C4-2B (cell line): Measurements from ENCODE around the gene SLC9B2.

Source experiments
- H3K27ac ChIP-seq: fragments of 450-650 bp; 2 replicates; pipeline ENCODE4 v1.5.1; 2017
- ZFX ChIP-seq: fragments of 450-650 bp; IDR thresholded peaks from 2 replicates; pipeline ENCODE4 v1.6.1; 2017
- TF ChIP-seq, protein P1 (sequence below): fragments of 450-650 bp; conservative IDR thresholded peaks from 2 replicates; pipeline ENCODE4 v1.5.1; 2017; ENCODE audit warnings: mild to moderate bottlenecking

The SLC9B2 gene

DNA sequence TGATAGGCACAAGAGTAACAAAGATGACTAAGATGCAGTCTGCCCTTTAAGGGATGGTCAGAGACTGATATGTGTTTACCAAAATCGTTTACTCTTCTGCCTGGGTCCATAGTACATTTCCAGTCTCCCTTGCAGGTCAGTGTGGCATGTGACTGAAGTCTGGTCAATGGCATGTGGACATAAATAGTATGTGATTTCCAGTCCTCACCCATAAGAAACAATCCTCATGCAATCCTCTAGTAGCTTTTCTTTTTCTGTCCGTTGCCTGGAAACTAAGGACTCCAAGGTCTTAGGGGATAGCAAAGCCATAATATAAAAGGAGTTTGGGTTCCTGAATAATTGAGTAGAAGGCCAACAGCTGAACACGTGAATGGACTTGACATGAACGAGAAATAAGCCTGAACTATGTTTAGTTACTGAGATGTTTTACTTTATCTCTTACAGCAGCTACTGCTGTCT is 1.1 kb downstream of the SLC9B2 start:
- no peak for TF ChIP-seq ZFX
- TF ChIP-seq, protein P1, sequence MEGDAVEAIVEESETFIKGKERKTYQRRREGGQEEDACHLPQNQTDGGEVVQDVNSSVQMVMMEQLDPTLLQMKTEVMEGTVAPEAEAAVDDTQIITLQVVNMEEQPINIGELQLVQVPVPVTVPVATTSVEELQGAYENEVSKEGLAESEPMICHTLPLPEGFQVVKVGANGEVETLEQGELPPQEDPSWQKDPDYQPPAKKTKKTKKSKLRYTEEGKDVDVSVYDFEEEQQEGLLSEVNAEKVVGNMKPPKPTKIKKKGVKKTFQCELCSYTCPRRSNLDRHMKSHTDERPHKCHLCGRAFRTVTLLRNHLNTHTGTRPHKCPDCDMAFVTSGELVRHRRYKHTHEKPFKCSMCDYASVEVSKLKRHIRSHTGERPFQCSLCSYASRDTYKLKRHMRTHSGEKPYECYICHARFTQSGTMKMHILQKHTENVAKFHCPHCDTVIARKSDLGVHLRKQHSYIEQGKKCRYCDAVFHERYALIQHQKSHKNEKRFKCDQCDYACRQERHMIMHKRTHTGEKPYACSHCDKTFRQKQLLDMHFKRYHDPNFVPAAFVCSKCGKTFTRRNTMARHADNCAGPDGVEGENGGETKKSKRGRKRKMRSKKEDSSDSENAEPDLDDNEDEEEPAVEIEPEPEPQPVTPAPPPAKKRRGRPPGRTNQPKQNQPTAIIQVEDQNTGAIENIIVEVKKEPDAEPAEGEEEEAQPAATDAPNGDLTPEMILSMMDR = no peak
- no peak overlapping the region; the same call in 1 of the 2 replicates for H3K27ac ChIP-seq

DNA sequence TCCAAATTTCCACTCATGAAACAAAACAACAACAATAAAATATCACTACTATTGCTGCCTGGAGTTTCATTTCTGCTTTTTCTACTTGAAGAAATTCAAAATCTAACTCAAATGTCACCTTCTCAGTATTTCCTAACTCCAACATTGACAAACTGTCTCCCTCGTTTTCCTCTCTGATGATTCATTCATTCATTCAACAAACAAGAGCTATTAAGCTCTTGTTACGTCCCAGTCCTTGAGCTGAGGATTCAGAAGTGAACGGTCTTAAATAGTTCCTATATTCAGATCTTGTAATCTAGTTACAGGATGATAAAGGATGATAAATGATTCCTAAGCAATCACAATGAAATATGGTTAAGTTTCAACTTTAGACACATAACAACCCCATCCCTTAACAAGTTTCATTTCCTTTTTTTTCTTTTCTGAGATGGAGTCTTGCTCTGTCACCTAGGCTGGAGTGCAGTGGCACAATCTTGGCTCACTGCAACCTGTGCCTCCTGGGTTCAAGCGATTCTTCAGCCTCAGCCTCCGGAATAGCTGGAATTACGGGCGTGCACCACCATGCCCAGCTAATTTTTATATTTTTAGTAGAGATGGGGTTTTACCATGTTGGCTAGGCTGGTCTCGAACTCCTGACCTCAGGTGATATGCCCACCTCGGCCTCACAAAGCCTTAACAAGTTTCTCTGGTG is 1.7 kb downstream of the SLC9B2 start:
- TF ChIP-seq, protein P1 = no peak
- TF ChIP-seq ZFX = no peak
- H3K27ac ChIP-seq = no peak overlapping the region

DNA sequence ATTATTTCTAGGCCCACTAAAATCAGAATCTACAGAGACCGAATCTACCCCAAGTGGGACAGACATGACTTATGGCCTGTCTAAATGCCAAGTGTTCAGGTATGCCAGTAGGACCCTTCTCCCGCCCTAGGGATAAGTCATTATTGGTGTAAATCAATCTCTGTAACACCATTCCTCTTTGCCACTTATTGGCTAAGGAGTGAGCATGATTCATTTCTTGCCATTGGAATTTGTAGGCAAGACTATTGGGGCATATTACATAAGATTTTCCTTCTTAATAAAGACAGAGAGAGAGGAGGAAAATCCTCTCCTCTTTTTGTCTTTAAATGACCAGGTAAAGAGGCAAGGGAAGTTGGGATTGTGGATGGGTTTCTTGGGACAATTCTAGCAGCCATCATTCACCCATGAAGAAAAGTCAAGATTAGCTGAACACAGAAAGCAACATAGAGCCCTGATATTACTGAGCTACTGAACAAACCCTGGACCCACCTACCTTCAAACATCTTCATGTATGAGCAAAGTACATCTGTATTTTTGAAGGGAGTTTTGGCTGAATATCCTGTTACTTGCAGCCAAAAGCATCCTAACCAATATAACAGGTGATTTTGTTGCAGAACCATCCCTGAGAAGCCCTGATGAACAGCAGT is 2.6 kb downstream of the SLC9B2 start:
- TF ChIP-seq, protein P1 = no peak
- no peak for TF ChIP-seq ZFX
- H3K27ac ChIP-seq = no peak overlapping the region

DNA sequence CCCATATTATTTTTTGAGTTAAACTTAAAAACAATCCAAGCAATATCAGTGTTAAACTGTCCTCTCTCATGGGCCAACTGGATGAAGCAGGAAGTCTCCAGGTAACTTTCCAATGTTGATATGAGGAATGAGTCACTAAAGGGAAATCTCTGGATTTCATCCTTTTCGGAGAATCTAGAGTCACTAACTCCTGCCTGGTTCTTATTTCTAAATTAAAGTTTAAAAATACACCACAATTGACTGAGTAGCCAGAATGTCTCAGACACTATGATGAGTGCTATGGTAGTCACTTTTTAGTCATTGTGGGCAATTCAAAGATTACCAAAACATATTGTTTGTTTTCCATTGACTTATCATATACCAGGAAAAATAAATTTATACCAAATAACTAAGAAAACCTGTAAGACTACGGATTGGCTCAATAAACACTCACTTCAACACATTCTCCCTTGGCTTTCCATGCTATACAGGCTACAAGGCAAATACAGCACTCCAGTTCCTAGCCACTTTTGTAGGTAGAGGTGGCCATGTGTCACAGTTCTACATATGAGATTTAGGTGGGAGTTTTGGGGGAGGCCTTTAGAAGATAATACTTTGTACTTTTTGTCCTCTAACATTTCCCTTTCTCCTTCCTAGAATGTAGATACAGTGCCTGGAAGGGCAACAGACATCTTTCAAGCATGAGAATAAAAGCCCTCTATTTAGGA is 8.6 kb downstream of the SLC9B2 start:
- H3K27ac ChIP-seq = no peak overlapping the region

DNA sequence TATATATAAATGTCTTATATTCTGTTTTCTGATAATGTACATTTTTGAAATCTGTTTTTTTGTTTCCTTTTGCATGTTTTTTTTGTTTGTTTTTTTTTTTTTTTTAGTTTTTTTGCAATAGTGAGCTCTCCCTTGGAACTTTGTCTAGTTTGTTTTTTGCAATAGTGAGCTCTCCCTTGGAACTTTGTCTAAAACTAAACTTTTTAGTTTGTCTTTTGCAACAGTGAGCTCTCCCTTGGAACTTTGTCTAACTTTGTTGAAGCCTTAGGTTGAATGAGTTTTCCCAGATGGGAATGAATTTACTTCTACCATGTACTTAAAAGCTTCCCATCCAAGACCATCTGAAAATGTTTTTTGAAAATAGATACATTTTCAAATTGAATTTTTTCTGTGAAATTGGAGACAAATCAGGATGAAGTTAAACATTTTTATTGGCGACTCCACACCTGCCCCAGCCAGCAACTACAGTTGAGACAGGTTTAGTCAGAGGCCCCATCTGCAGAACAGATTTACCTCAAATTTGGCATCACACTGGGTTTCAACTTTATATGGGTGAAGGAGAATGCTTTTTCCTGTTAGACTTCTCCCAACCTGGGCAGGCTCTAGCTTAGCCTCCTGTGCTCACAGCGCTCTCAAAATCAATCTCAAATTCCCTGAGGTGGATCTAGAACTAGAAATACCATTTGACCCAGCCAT is 16.0 kb downstream of the SLC9B2 start:
- TF ChIP-seq, protein P1 = no peak
- no peak for TF ChIP-seq ZFX

More for the DNA sequence above, 8.6 kb downstream of the SLC9B2 start:
- TF ChIP-seq, protein P1 = no peak
- TF ChIP-seq ZFX = no peak

DNA sequence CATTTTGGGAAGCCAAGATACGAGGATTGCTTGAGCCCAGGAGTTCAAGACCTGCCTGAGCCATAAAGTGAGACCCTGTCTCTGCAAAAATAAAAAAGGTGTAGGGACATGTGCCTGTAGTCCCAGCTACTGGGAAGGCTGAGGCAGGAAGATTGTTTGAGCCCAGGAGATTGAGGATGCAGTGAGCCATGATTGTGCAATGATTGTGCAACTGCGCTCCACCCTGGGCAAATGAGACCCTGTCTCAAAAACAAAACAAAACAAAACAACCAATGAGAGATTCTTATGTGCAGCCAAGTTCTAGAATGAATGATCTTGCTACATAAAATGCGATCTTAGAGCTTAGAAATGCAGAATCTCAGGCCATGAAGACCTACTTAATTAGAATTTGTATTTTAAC is 22.5 kb downstream of the SLC9B2 start:
- no peak overlapping the region for H3K27ac ChIP-seq
- TF ChIP-seq, protein P1 = no peak
- no peak for TF ChIP-seq ZFX

More for the DNA sequence above, 16.0 kb downstream of the SLC9B2 start:
- H3K27ac ChIP-seq = no peak overlapping the region
